NCI-H2171 (cell line): ENCODE measurements around the gene FAM227A.

Experiments
- DNase-seq: peaks from one replicate; lab custom pipeline; 2025; lab: John Stamatoyannopoulos, UW

Gene FAM227A

GRCh38 chr22:38540701-38541100 lies 115.5 kb downstream of the FAM227A start:
- no peak for DNase-seq

- DNase-seq = no peak
Observed at GRCh38 chr22:38531251-38531938, 124.8 kb downstream of the FAM227A start.
